Endothelial cell of umbilical vein (primary cell): ENCODE measurements around the gene BCL7A. TPM values are rescaled to one million over a fixed set of nuclear protein-coding genes. Genes with fewer than 3 reads are reported as not detected.
"Not testable (repeated sequence)": the region's sequence is repeated elsewhere in the genome, so short reads cannot be mapped to it uniquely, and the experiment has no call there.

ENCODE experiments used
- BruUV-seq: library from RNA; stranded (reverse); fragments of 400-500 nt; replicated peaks from 2 replicates; lab custom pipeline; 2021; lab: Mats Ljungman, UMichigan
- CTCF ChIA-PET: fragments of 300-600, 350-600 bp; sonication (Branson Sonifier 250); formaldehyde crosslinking; loops from one replicate; lab custom pipeline; 2021; ENCODE audit warnings: antibody characterized with exemption, inconsistent platforms; lab: Charles Lee
- POLR2A ChIA-PET: fragments of 300-600, 350-600 bp; sonication (Branson Sonifier 250); formaldehyde crosslinking; loops from one replicate; lab custom pipeline; 2021; ENCODE audit warnings: antibody characterized with exemption, inconsistent platforms; lab: Charles Lee
- DNase-seq: peaks from one replicate; pipeline ENCODE4 v3.0.0-alpha.2; 2011; ENCODE audit warnings: low read depth, low spot score
- FAIRE-seq: peaks from 2 replicates; lab custom pipeline; 2011; peaks lifted over from hg19 to GRCh38; lab: Jason Lieb, UNC
- H2AFZ ChIP-seq: 2 replicates; pipeline ENCODE4 v1.6.0; 2012; ENCODE audit warnings: low read depth, low read length, control low read depth, inconsistent platforms
- H3K27ac ChIP-seq: 2 replicates; pipeline ENCODE4 v1.5.1; 2011; ENCODE audit warnings: low read depth, mild to moderate bottlenecking, control low read depth, low read length, moderate library complexity; ENCODE audit not compliant: insufficient read depth
- H3K27me3 ChIP-seq, 2 experiments: 2 replicates each; pipeline versions ENCODE4 v1.6.0 to v1.6.1; 2011; ENCODE audit warnings: low read length in 2 of 2, mixed read lengths in 1 of 2; ENCODE audit not compliant: control insufficient read depth in 2 of 2, insufficient read depth in 2 of 2
- H3K36me3 ChIP-seq, 2 experiments: 2 replicates in 1 of 2; 3 replicates in 1 of 2; pipeline ENCODE4 v1.5.1; 2011; ENCODE audit warnings: low read length in 2 of 2, mild to moderate bottlenecking in 1 of 2, moderate library complexity in 1 of 2; ENCODE audit not compliant: control insufficient read depth in 2 of 2, insufficient read depth in 2 of 2; ENCODE audit errors: extremely low read depth in 1 of 2
- H3K4me1 ChIP-seq: 3 replicates; pipeline ENCODE4 v1.5.1; 2011; ENCODE audit warnings: mild to moderate bottlenecking, low read length; ENCODE audit not compliant: control insufficient read depth, insufficient read depth; ENCODE audit errors: extremely low read depth
- H3K4me2 ChIP-seq: 2 replicates; pipeline ENCODE4 v1.6.1; 2011; ENCODE audit warnings: low read length, control low read depth, mixed read lengths; ENCODE audit not compliant: insufficient read depth
- H3K4me3 ChIP-seq, 3 experiments: fragments of 200-600 bp in 1 of 3; sonication (generic), shearing (Covaris generic) in 1 of 3; replicated peaks in 1 of 3; 2 replicates each; pipeline ENCODE4 v1.5.1; 2011 to 2016; ENCODE audit warnings: control low read depth in 3 of 3, low read length in 3 of 3, mild to moderate bottlenecking in 2 of 3, inconsistent platforms in 1 of 3, low read depth in 1 of 3, moderate library complexity in 1 of 3; ENCODE audit not compliant: insufficient read depth in 1 of 3
- H3K79me2 ChIP-seq: 2 replicates; pipeline ENCODE4 v1.6.0; 2012; ENCODE audit warnings: low read length, inconsistent platforms; ENCODE audit not compliant: control insufficient read depth, insufficient read depth
- H3K9ac ChIP-seq: replicated peaks from 2 replicates; pipeline ENCODE3; 2011; ENCODE audit warnings: low read length, control low read depth; ENCODE audit not compliant: insufficient read depth; ENCODE audit errors: extremely low read depth
- H3K9me1 ChIP-seq: replicated peaks from 3 replicates; pipeline ENCODE4 v1.6.0; 2011; ENCODE audit warnings: mild to moderate bottlenecking, low read length; ENCODE audit not compliant: control insufficient read depth, insufficient read depth; ENCODE audit errors: extremely low read depth
- H3K9me3 ChIP-seq: replicated peaks from 2 replicates; pipeline ENCODE4 v1.5.1; 2012; ENCODE audit warnings: low read length, inconsistent platforms; ENCODE audit not compliant: control insufficient read depth, insufficient read depth
- H4K20me1 ChIP-seq: replicated peaks from 2 replicates; pipeline ENCODE3; 2011; ENCODE audit warnings: mild to moderate bottlenecking, low read length; ENCODE audit not compliant: control insufficient read depth, insufficient read depth; ENCODE audit errors: extremely low read depth
- EZH2 ChIP-seq: IDR thresholded peaks from 2 replicates; pipeline ENCODE4 v1.6.1; 2012; ENCODE audit warnings: borderline replicate concordance, low read depth, mild to moderate bottlenecking, moderate library complexity, low read length, inconsistent platforms; ENCODE audit not compliant: severe bottlenecking
- FOS ChIP-seq: IDR thresholded peaks from 2 replicates; pipeline ENCODE4 v1.6.1; 2011; ENCODE audit warnings: mild to moderate bottlenecking, low read length, moderate library complexity, borderline replicate concordance; ENCODE audit not compliant: insufficient read depth
- GATA2 ChIP-seq: IDR thresholded peaks from 2 replicates; pipeline ENCODE4 v1.7.0; 2011; ENCODE audit warnings: low read depth, mild to moderate bottlenecking, moderate library complexity, mixed read lengths, low read length; ENCODE audit not compliant: insufficient read length, insufficient read depth
- JUN ChIP-seq: IDR thresholded peaks from 2 replicates; pipeline ENCODE4 v1.6.1; 2011; ENCODE audit warnings: borderline replicate concordance, low read depth; ENCODE audit not compliant: insufficient read length, insufficient read depth
- MYC ChIP-seq: IDR thresholded peaks from one replicate; pipeline ENCODE4 v1.6.1; 2011; ENCODE audit warnings: mild to moderate bottlenecking, low read depth, low read length
- POLR2A ChIP-seq: IDR thresholded peaks from 2 replicates; pipeline ENCODE4 v1.6.1; 2012; ENCODE audit warnings: low read depth, mild to moderate bottlenecking, control low read depth, low read length
- POLR2AphosphoS5 ChIP-seq: IDR thresholded peaks from 2 replicates; pipeline ENCODE4 v1.6.1; 2012; ENCODE audit warnings: low read depth, mild to moderate bottlenecking, control low read depth, low read length, moderate library complexity; ENCODE audit not compliant: insufficient read depth
- dilution Hi-C: fragments of 300-500 bp; cut with MboI; formaldehyde crosslinking; loops from one replicate; pipeline ENCODE4 v1.15.0; 2019; ENCODE audit warnings: low sequenced_read_pairs; ENCODE audit not compliant: extremely low pct_ligation_motif_present
- intact Hi-C: fragments of 100-400 bp; cut with micrococcal nuclease; formaldehyde crosslinking; loops from one replicate; pipeline ENCODE4 v1.10.0; 2022
- polyA plus RNA-seq, 4 experiments: library from polyadenylated mRNA; depleted of rRNA in 3 of 4; stranded (reverse) in 3 of 4; unstranded in 1 of 4; fragments of >200 nt; gene quantifications; 2 replicates each; pipeline versions ENCODE4 v1.2.1 to v1.2.3, GENCODE V29; 2011 to 2012; ENCODE audit warnings: missing spikeins in 1 of 4
- total RNA-seq: library from RNA; stranded (reverse); gene quantifications from 2 replicates; pipeline ENCODE4 v1.2.3, GENCODE V29; 2021
- TF ChIP-seq, protein P1 (sequence below), 2 donors: IDR thresholded peaks; 1 replicate in 1 of 2; 2 replicates in 1 of 2; pipeline ENCODE4 v1.5.1; 2011; ENCODE audit warnings: low read length in 2 of 2, mild to moderate bottlenecking in 2 of 2, moderate library complexity in 2 of 2, control low read depth in 1 of 2, inconsistent platforms in 1 of 2, low read depth in 1 of 2; ENCODE audit not compliant: insufficient read depth in 1 of 2; ENCODE audit errors: extremely low read depth in 1 of 2
- TF ChIP-seq, protein P2 (sequence below): IDR thresholded peaks from 2 replicates; pipeline ENCODE4 v1.6.1; 2011; ENCODE audit not compliant: insufficient read depth, insufficient read length

BCL7A gene
- total and polyA plus RNA-seq, 2 donors (not counting 3 experiments of a cell fraction or from before 2014, with no cell fraction given), result 9.7 to 11.1 TPM

GRCh38 chr12:122040579-122041386, 19.1 kb downstream of the BCL7A start:
- BruUV-seq, result no TSS peak
- H3K4me3 ChIP-seq, result no peak overlapping the region
- CTCF ChIA-PET, result no interaction called here
- no peaks in the 10 kb centered on the region for H3K79me2 ChIP-seq
- peaks cover 0 to 4% of the 10 kb centered on the region in 2 experiments for H3K36me3 ChIP-seq
- no peak overlapping the region for H3K4me2 ChIP-seq
- H4K20me1 ChIP-seq, result no peaks in the 10 kb centered on the region
- H3K9me1 ChIP-seq, result no peaks in the 10 kb centered on the region
- TF ChIP-seq JUN, result no peak
- TF ChIP-seq, protein P1, sequence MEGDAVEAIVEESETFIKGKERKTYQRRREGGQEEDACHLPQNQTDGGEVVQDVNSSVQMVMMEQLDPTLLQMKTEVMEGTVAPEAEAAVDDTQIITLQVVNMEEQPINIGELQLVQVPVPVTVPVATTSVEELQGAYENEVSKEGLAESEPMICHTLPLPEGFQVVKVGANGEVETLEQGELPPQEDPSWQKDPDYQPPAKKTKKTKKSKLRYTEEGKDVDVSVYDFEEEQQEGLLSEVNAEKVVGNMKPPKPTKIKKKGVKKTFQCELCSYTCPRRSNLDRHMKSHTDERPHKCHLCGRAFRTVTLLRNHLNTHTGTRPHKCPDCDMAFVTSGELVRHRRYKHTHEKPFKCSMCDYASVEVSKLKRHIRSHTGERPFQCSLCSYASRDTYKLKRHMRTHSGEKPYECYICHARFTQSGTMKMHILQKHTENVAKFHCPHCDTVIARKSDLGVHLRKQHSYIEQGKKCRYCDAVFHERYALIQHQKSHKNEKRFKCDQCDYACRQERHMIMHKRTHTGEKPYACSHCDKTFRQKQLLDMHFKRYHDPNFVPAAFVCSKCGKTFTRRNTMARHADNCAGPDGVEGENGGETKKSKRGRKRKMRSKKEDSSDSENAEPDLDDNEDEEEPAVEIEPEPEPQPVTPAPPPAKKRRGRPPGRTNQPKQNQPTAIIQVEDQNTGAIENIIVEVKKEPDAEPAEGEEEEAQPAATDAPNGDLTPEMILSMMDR (IDR thresholded peaks at IDR 0.05; ENCODE audit: extremely low read depth in 1 of 2, insufficient read depth in 1 of 2, low read depth in 1 of 2, low read length in 2 of 2), result no peak
- no peak for TF ChIP-seq GATA2
- no peak for TF ChIP-seq FOS
- no peak for TF ChIP-seq POLR2A
- no peak for TF ChIP-seq EZH2
- TF ChIP-seq MYC, result no peak
- TF ChIP-seq POLR2AphosphoS5, result no peak
- TF ChIP-seq, protein P2, sequence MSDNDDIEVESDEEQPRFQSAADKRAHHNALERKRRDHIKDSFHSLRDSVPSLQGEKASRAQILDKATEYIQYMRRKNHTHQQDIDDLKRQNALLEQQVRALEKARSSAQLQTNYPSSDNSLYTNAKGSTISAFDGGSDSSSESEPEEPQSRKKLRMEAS, result no peak
- dilution Hi-C loops, result no loop called here
- H3K27me3 ChIP-seq, result no peaks in the 10 kb centered on the region
- POLR2A ChIA-PET, result no interaction called here
- DNase-seq, result no peak
- H3K9me3 ChIP-seq, result no peaks in the 10 kb centered on the region
- H3K4me1 ChIP-seq, result no peaks in the 10 kb centered on the region
- no peak overlapping the region for H3K9ac ChIP-seq
- H2AFZ ChIP-seq, result no peak overlapping the region
- intact Hi-C loops, result no loop called here
- FAIRE-seq, result no peak
- no peak overlapping the region for H3K27ac ChIP-seq

GRCh38 chr12:122041458-122041857, 19.8 kb downstream of the BCL7A start:
- DNase-seq, dilution Hi-C loops, CTCF ChIA-PET, POLR2A ChIA-PET, H3K9me3 ChIP-seq, intact Hi-C loops, H3K36me3 ChIP-seq, BruUV-seq, H3K9ac ChIP-seq, H3K4me1 ChIP-seq, H3K27me3 ChIP-seq, H3K4me3 ChIP-seq, H3K79me2 ChIP-seq, H2AFZ ChIP-seq, H3K4me2 ChIP-seq, FAIRE-seq, H4K20me1 ChIP-seq, H3K27ac ChIP-seq, H3K9me1 ChIP-seq: not testable (repeated sequence)
